ENCODE results near the gene ZSWIM4. TPM values are rescaled to one million over a fixed set of nuclear protein-coding genes. Genes with fewer than 3 reads are reported as not detected.

Gene ZSWIM4
- total RNA-seq, 2 experiments from 2014 or later = 5.0 to 10.8 TPM

DNA sequence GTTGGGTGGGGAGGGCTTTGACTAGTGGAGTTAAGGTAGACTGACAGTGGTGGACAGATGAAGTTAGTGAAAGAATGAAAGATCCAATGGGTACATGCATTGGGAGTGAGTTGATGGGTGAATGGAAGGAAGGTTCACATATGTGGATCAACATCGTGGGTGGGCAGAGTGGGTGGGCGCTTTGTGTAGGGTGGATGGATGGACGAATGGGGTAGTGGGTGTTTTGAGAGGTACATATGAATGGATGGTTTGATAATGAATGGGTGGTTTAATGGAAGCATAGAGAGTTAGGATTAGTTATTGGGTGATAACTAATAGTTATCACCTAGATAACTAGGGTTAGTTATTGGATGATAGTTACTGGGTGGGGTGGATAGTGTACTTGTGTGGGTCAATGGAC is 11.5 kb downstream of the ZSWIM4 start:
- Histone ChIP-seq H3K4me1 (ENCODE audit: insufficient read depth, low read length, poor library complexity, severe bottlenecking) (no peaks in the 10 kb centered on the region), H3K4me3 (ENCODE audit: low read depth, low read length, poor library complexity, severe bottlenecking) (no peak overlapping the region), H3K27ac (ENCODE audit: low read depth, low read length, poor library complexity, severe bottlenecking) (no peak overlapping the region), H2AFZ (ENCODE audit: low read length) (no peak overlapping the region), H3K4me2 (ENCODE audit: low read length) (no peak overlapping the region), H4K20me1 (ENCODE audit: insufficient read depth, low read length) (no peaks in the 10 kb centered on the region), H3K36me3 (ENCODE audit: insufficient read depth, low read length) (no peaks in the 10 kb centered on the region; the same call in 1 of the 2 replicates), H3K9me2 (ENCODE audit: insufficient read depth, low read length) (no peaks in the 10 kb centered on the region), H3K79me2 (ENCODE audit: insufficient read depth, low read depth, low read length) (no peaks in the 10 kb centered on the region), H3K9me3 (ENCODE audit: low read length) (no peaks in the 10 kb centered on the region)
- no TSS peak for BruUV-seq (replicated peaks)
- DNase-seq (ENCODE audit: low spot score) = no peak
- ChIA-PET CTCF (ENCODE audit: unreplicated experiment) (no interaction called here), POLR2A (no interaction called here)
- TF ChIP-seq EZH2phosphoT487 (IDR thresholded peaks at IDR 0.05; ENCODE audit: borderline replicate concordance, low read depth, low read length) = no peak
- TF ChIP-seq, protein P1, sequence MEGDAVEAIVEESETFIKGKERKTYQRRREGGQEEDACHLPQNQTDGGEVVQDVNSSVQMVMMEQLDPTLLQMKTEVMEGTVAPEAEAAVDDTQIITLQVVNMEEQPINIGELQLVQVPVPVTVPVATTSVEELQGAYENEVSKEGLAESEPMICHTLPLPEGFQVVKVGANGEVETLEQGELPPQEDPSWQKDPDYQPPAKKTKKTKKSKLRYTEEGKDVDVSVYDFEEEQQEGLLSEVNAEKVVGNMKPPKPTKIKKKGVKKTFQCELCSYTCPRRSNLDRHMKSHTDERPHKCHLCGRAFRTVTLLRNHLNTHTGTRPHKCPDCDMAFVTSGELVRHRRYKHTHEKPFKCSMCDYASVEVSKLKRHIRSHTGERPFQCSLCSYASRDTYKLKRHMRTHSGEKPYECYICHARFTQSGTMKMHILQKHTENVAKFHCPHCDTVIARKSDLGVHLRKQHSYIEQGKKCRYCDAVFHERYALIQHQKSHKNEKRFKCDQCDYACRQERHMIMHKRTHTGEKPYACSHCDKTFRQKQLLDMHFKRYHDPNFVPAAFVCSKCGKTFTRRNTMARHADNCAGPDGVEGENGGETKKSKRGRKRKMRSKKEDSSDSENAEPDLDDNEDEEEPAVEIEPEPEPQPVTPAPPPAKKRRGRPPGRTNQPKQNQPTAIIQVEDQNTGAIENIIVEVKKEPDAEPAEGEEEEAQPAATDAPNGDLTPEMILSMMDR (conservative IDR thresholded peaks at IDR 0.05; ENCODE audit: low read length) = no peak
- intact Hi-C loops (cut with micrococcal nuclease; ENCODE audit: unreplicated experiment) = no loop called here

GRCh38 chr19:13807421-13808021 is 12.3 kb downstream of the ZSWIM4 start:
- H3K9me3 ChIP-seq (ENCODE audit: low read length) = no peaks in the 10 kb centered on the region
- no peaks in the 10 kb centered on the region for H3K79me2 ChIP-seq (ENCODE audit: insufficient read depth, low read depth, low read length)
- no peak overlapping the region for H3K27ac ChIP-seq (ENCODE audit: low read depth, low read length, poor library complexity, severe bottlenecking)
- H3K36me3 ChIP-seq (ENCODE audit: insufficient read depth, low read length) = no peaks in the 10 kb centered on the region; the same call in 1 of the 2 replicates
- DNase-seq (ENCODE audit: low spot score) = no peak
- no peaks in the 10 kb centered on the region for H4K20me1 ChIP-seq (ENCODE audit: insufficient read depth, low read length)
- H3K4me2 ChIP-seq (ENCODE audit: low read length) = no peak overlapping the region
- ChIA-PET CTCF (ENCODE audit: unreplicated experiment) (interaction anchor here (0.6 kb wide), 1 partner anchor 143 kb away, joined by 21 read pairs; no protein-coding TSS in a partner anchor), POLR2A (no interaction called here)
- no TSS peak for BruUV-seq (replicated peaks)
- no peak overlapping the region for H2AFZ ChIP-seq (ENCODE audit: low read length)
- no peak overlapping the region for H3K4me3 ChIP-seq (ENCODE audit: low read depth, low read length, poor library complexity, severe bottlenecking)
- no peaks in the 10 kb centered on the region for H3K9me2 ChIP-seq (ENCODE audit: insufficient read depth, low read length)
- H3K4me1 ChIP-seq (ENCODE audit: insufficient read depth, low read length, poor library complexity, severe bottlenecking) = no peaks in the 10 kb centered on the region
- intact Hi-C loops (cut with micrococcal nuclease; ENCODE audit: unreplicated experiment) = no loop called here
- TF ChIP-seq, protein P1 (conservative IDR thresholded peaks at IDR 0.05; ENCODE audit: low read length) = no peak
- TF ChIP-seq EZH2phosphoT487 (IDR thresholded peaks at IDR 0.05; ENCODE audit: borderline replicate concordance, low read depth, low read length) = no peak

- H3K36me3 ChIP-seq (ENCODE audit: insufficient read depth, low read length) = no peaks in the 10 kb centered on the region; the same call in 1 of the 2 replicates
- no peaks in the 10 kb centered on the region for H3K4me1 ChIP-seq (ENCODE audit: insufficient read depth, low read length, poor library complexity, severe bottlenecking)
- intact Hi-C loops (cut with micrococcal nuclease; ENCODE audit: unreplicated experiment) = no loop called here
- H3K9me3 ChIP-seq (ENCODE audit: low read length) = no peaks in the 10 kb centered on the region
- POLR2A ChIA-PET = interaction anchor here (0.6 kb wide), 1 partner anchor 20 kb away, joined by 3 read pairs; no protein-coding TSS in a partner anchor
- TF ChIP-seq, protein P1 (conservative IDR thresholded peaks at IDR 0.05; ENCODE audit: low read length) = no peak
- no peak for TF ChIP-seq EZH2phosphoT487 (IDR thresholded peaks at IDR 0.05; ENCODE audit: borderline replicate concordance, low read depth, low read length)
- no peaks in the 10 kb centered on the region for H3K9me2 ChIP-seq (ENCODE audit: insufficient read depth, low read length)
- H3K27ac ChIP-seq (ENCODE audit: low read depth, low read length, poor library complexity, severe bottlenecking) = no peak overlapping the region
- BruUV-seq (replicated peaks) = no TSS peak
- H2AFZ ChIP-seq (ENCODE audit: low read length) = no peak overlapping the region
- DNase-seq (ENCODE audit: low spot score) = no peak
- CTCF ChIA-PET (ENCODE audit: unreplicated experiment) = no interaction called here
- no peaks in the 10 kb centered on the region for H4K20me1 ChIP-seq (ENCODE audit: insufficient read depth, low read length)
- H3K4me3 ChIP-seq (ENCODE audit: low read depth, low read length, poor library complexity, severe bottlenecking) = no peak overlapping the region
- H3K79me2 ChIP-seq (ENCODE audit: insufficient read depth, low read depth, low read length) = no peaks in the 10 kb centered on the region
- no peak overlapping the region for H3K4me2 ChIP-seq (ENCODE audit: low read length)
These were observed 13.6 kb downstream of the ZSWIM4 start for GRCh38 chr19:13808856-13809255.
